Spleen (tissue), 11 donors: ENCODE results near the gene WFDC13. TPM values are rescaled to one million over a fixed set of nuclear protein-coding genes. Genes with fewer than 3 reads are reported as not detected.
"Not testable (repeated sequence)": the region's sequence is repeated elsewhere in the genome, so short reads cannot be mapped to it uniquely, and the experiment has no call there.

ENCODE experiments used
- DNase-seq: peaks from one replicate; pipeline ENCODE4 v3.0.0-alpha.2; 2020
- H3K27ac ChIP-seq, 8 donors: fragments of 200-600 bp; sonication (generic) in 7 of 8; 1 replicate in 4 of 8; 2 replicates in 4 of 8; pipeline versions ENCODE4 v1.5.0 to v1.8.0; 2016 to 2021; ENCODE audit warnings: inconsistent platforms in 4 of 8, mild to moderate bottlenecking in 4 of 8, moderate library complexity in 1 of 8
- H3K27me3 ChIP-seq, 7 donors: fragments of 200-600 bp; sonication (generic) in 6 of 7; replicated peaks in 1 of 7; 1 replicate in 4 of 7; 2 replicates in 3 of 7; pipeline versions ENCODE4 v1.5.0 to v1.8.0; 2016 to 2021; ENCODE audit warnings: inconsistent platforms in 3 of 7, mild to moderate bottlenecking in 1 of 7
- H3K36me3 ChIP-seq, 6 donors: fragments of 200-600 bp; sonication (generic) in 5 of 6; 1 replicate in 4 of 6; 2 replicates in 2 of 6; pipeline versions ENCODE4 v1.5.0 to v1.8.0; 2016 to 2021; ENCODE audit warnings: inconsistent platforms in 2 of 6
- H3K4me1 ChIP-seq, 6 donors: fragments of 200-600 bp; sonication (generic) in 5 of 6; 1 replicate in 3 of 6; 2 replicates in 3 of 6; pipeline versions ENCODE4 v1.5.0 to v1.8.0; 2016 to 2021; ENCODE audit warnings: inconsistent platforms in 3 of 6
- H3K4me3 ChIP-seq, 8 donors: fragments of 200-600 bp; sonication (generic) in 7 of 8; 1 replicate in 4 of 8; 2 replicates in 4 of 8; pipeline versions ENCODE4 v1.5.0 to v1.8.0; 2016 to 2021; ENCODE audit warnings: inconsistent platforms in 4 of 8, mild to moderate bottlenecking in 4 of 8, moderate library complexity in 2 of 8
- H3K9me3 ChIP-seq, 8 donors: fragments of 200-600 bp; sonication (generic) in 7 of 8; 1 replicate in 4 of 8; 2 replicates in 4 of 8; pipeline versions ENCODE4 v1.5.0 to v1.8.0; 2016 to 2021; ENCODE audit warnings: inconsistent platforms in 4 of 8
- CTCF ChIP-seq, 11 experiments: fragments of 200-600 bp in 7 of 11; fragments of 450-650 bp in 4 of 11; sonication (generic) in 4 of 11; IDR thresholded peaks in 8 of 11; conservative IDR thresholded peaks in 3 of 11; 1 replicate in 7 of 11; 2 replicates in 4 of 11; pipeline versions ENCODE4 v1.4.0 to v1.8.0; 2016 to 2021; ENCODE audit warnings: antibody characterized with exemption in 11 of 11, inconsistent platforms in 4 of 11, mild to moderate bottlenecking in 1 of 11
- POLR2A ChIP-seq, 3 donors: fragments of 450-650 bp; IDR thresholded peaks; one replicate each; pipeline ENCODE4 v1.5.1; 2017; ENCODE audit warnings: antibody characterized with exemption in 3 of 3, mild to moderate bottlenecking in 1 of 3
- POLR2AphosphoS5 ChIP-seq, 3 donors: sonication (generic); formaldehyde crosslinking; IDR thresholded peaks; one replicate each; pipeline ENCODE4 v1.5.1; 2017; ENCODE audit warnings: antibody characterized with exemption in 3 of 3
- WGBS, 5 donors: extraction: QIAGEN DNeasy Blood & Tissue Kit in 3 of 5; methylation state at CpG; one replicate each; pipeline versions ENCODE4 v1.1.5 to v1.1.7; 2013 to 2018; 5-methylcytosine and 5-hydroxymethylcytosine counted together
- intact Hi-C: fragments of 100-400 bp; cut with DNase I; formaldehyde crosslinking; loops from one replicate; pipeline ENCODE4 v1.15.0; 2023; ENCODE audit warnings: low total_unique reads
- polyA plus RNA-seq, 3 donors: library from polyadenylated mRNA; stranded (reverse); fragments of 200-250 nt; gene quantifications; one replicate each; pipeline ENCODE4 v1.2.1, GENCODE V29; 2013
- total RNA-seq, 7 donors: library from RNA; depleted of rRNA in 3 of 7; stranded (reverse); fragments of >200 nt in 3 of 7; fragmentation: NEBNext Ultra II Directional in 4 of 7; extraction: Animal tissue kit (Norgen Biotek cat#: 25700) in 4 of 7; gene quantifications; one replicate each; pipeline versions ENCODE4 v1.1.0 to v1.2.1, GENCODE V29; 2016 to 2021
- donor health status: healthy with polysubstance abuse.
- donor health status: DM: no; HTN: no; CAD: no; lungs with moderate emphysema.
- donor health status: DM: no; HTN: no; CAD: no.
- donor health status: Bipolar disorder and iron deficiency.
- donor health status: healthy.
- donor health status: DM: no; HTN: no; CAD: no.
- donor health status: DM: yes; HTN: yes; CAD: no.

The WFDC13 gene
- total and polyA plus RNA-seq, 10 donors, result not detected

DNA sequence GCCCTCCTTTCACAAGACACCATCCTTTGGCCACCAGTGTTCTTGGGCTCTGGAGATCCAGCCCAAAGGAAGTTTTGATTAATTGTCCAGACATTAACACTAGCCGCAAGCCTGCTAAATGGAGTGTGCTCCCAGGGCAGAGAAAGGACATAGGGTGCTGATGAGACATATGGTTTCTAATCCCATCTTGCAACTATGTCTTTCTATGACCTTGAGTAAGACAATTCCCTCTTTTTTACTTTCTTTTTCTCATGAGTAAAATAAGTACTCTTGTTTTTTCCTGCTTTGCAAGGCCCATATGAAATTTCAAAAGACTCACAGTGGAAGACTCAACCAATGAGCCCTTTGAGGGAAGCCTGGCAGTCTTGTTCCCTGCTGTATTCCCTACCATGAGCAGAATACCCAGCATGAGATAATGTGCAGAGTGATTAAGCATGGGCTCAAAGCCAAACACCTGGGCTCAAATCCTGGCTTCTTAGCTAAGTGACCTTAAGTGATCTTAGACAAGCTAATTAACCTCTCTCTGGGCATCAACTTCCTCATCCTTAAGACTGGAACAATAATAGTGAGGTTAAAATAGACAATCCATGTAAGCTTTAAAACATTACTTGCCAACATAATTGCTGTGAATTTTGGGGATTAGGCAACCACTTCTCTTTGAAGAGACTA, 3.3 kb downstream of the WFDC13 start, which contains the start of gene WFDC10B:
WFDC10B (minus strand) TSS at position 51 of the 669 bp plus-strand sequence. CDS start 19,027 bp downstream, outside the sequence.
- intact Hi-C loops, result no loop called here
- H3K27me3 ChIP-seq, result peaks cover 0 to 29% (median 0%) of the 10 kb centered on the region in 7 donors
- no peak within 1 kb of the TSS for H3K27ac ChIP-seq
- H3K4me3 ChIP-seq, result no peak within 1 kb of the TSS
- H3K36me3 ChIP-seq, result no peaks in the 10 kb centered on the region
- 78 to 96% (median 86%) methylated on average over 1 of the region's 1 CpG for WGBS, 5 donors
- H3K9me3 ChIP-seq, result no peaks in the 10 kb centered on the region
- DNase-seq, result no peak
- H3K4me1 ChIP-seq, result no peaks in the 10 kb centered on the region
- no peak for TF ChIP-seq POLR2A (IDR thresholded peaks at IDR 0.05)
- TF ChIP-seq CTCF (IDR thresholded peaks at IDR 0.05 in 8 of 11, conservative IDR thresholded peaks at IDR 0.05 in 3 of 11), result no peak
- TF ChIP-seq POLR2AphosphoS5 (IDR thresholded peaks at IDR 0.05), result no peak

- intact Hi-C loops, H3K36me3 ChIP-seq, H3K27ac ChIP-seq, H3K4me3 ChIP-seq, DNase-seq, H3K4me1 ChIP-seq: not testable (repeated sequence)
- Histone ChIP-seq H3K9me3 (peaks cover 0 to 11% (median 0%) of the 10 kb centered on the region in 8 donors), H3K27me3 (peaks cover 0 to 11% (median 0%) of the 10 kb centered on the region in 7 donors)
Measured at GRCh38 chr20:45716141-45716688, 14.4 kb downstream of the WFDC13 start.

GRCh38 chr20:45722047-45722446, 20.2 kb downstream of the WFDC13 start, which contains the start of gene SPINT4:
Gene SPINT4 (plus strand): TSS chr20:45722347. CDS start chr20:45722368, 21 bp downstream.
- intact Hi-C loops, result no loop called here
- DNase-seq, result no peak
- Histone ChIP-seq H3K27me3 (peaks cover 0 to 27% (median 0%) of the 10 kb centered on the region in 7 donors), H3K27ac (no peak within 1 kb of the TSS), H3K4me3 (no peak within 1 kb of the TSS), H3K4me1 (no peaks in the 10 kb centered on the region), H3K36me3 (no peaks in the 10 kb centered on the region), H3K9me3 (peaks cover 0 to 3% (median 0%) of the 10 kb centered on the region in 8 donors)
- 50 to 90% (median 72%) methylated on average over 1 of the region's 1 CpG for WGBS, 5 donors
- no peak for TF ChIP-seq POLR2A (IDR thresholded peaks at IDR 0.05)

DNA sequence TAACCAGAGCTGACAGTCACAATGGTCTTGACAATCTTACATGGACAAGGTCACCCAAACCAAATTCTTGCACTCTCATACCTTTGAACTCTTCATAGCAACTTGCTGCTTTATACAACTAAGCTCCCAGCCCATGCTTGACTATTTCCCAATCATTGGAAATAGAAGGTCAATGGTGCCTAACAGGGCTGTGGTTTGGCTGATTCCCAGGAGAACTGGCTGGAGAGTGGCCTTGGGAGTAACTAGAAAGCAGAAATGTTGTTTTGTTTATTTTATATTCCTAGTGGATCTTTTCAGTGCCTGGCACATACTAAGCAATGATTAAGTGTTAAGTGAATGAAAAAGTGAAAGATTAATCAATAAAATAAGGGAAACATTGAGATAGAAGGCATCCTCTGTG, 23.3 kb downstream of the WFDC13 start:
- Histone ChIP-seq H3K27ac (no peak overlapping the region), H3K4me1 (no peaks in the 10 kb centered on the region), H3K4me3 (no peak overlapping the region), H3K36me3 (no peaks in the 10 kb centered on the region), H3K27me3 (peaks cover 0 to 27% (median 0%) of the 10 kb centered on the region in 7 donors), H3K9me3 (peaks cover 0 to 5% (median 0%) of the 10 kb centered on the region in 8 donors)
- intact Hi-C loops, result no loop called here
- TF ChIP-seq POLR2AphosphoS5 (IDR thresholded peaks at IDR 0.05) (no peak), CTCF (IDR thresholded peaks at IDR 0.05 in 8 of 11, conservative IDR thresholded peaks at IDR 0.05 in 3 of 11) (no peak), POLR2A (IDR thresholded peaks at IDR 0.05) (no peak)
- DNase-seq, result no peak

DNA sequence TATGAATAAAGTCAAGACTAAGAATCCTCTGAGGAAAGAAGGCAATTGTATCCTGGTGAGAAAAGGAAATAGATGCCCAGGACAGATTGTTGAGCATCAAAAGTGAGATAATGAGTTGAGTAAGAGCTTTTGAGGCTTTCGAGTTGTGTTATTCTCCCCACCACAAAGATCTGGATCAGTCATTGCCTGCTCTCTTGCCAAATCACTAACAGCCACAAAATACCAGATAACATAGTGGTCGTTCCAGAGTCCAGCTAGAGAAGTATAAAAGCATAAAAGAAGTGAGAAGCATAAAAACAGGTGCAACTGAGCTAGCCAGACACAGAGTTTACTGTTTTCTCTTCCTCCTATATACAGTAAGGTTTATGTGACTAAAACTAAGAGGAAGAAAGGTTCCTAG, 25.2 kb downstream of the WFDC13 start:
- Histone ChIP-seq H3K27ac (no peak overlapping the region), H3K27me3 (peaks cover 0 to 27% (median 0%) of the 10 kb centered on the region in 7 donors), H3K4me3 (no peak overlapping the region), H3K9me3 (peaks cover 0 to 16% (median 9%) of the 10 kb centered on the region in 8 donors), H3K4me1 (no peaks in the 10 kb centered on the region), H3K36me3 (no peaks in the 10 kb centered on the region)
- intact Hi-C loops, result no loop called here
- 29 to 45% (median 37%) methylated on average over 2 of the region's 2 CpGs for WGBS, 5 donors
- no peak for DNase-seq
- TF ChIP-seq CTCF (IDR thresholded peaks at IDR 0.05 in 8 of 11, conservative IDR thresholded peaks at IDR 0.05 in 3 of 11) (no peak), POLR2AphosphoS5 (IDR thresholded peaks at IDR 0.05) (no peak), POLR2A (IDR thresholded peaks at IDR 0.05) (no peak)
